ENCODE results near the gene CD99L2. TPM values are rescaled to one million over a fixed set of nuclear protein-coding genes. Genes with fewer than 3 reads are reported as not detected.

Gene CD99L2
- total RNA-seq, 1 experiment from 2014 or later = 29.5 TPM

- Histone ChIP-seq H3K9me3 (ENCODE audit: low read depth, low read length, poor library complexity, severe bottlenecking) (no peaks in the 10 kb centered on the region), H3K36me3 (ENCODE audit: insufficient read depth, low read length, poor library complexity, severe bottlenecking) (no peaks in the 10 kb centered on the region), H3K4me1 (ENCODE audit: insufficient read depth, low read length, poor library complexity, severe bottlenecking) (no peaks in the 10 kb centered on the region), H3K4me3 (ENCODE audit: low read depth, low read length, poor library complexity, severe bottlenecking) (no peak overlapping the region), H3K27me3 (replicated peaks; ENCODE audit: insufficient read depth, low read depth, low read length, poor library complexity) (no peaks in the 10 kb centered on the region), H3K27ac (ENCODE audit: low read depth, low read length, poor library complexity, severe bottlenecking) (no peak overlapping the region)
- DNase-seq (ENCODE audit: low spot score) = no peak
- no TSS peak for BruUV-seq (replicated peaks)
- ChIA-PET CTCF (no interaction called here), POLR2A (ENCODE audit: low non-redundant PET) (no interaction called here)
- TF ChIP-seq EZH2 (IDR thresholded peaks at IDR 0.05; ENCODE audit: borderline replicate concordance, low read depth, low read length, poor library complexity, severe bottlenecking) (no peak), CTCF (conservative IDR thresholded peaks at IDR 0.05; ENCODE audit: low read depth, low read length) (no peak)
- intact Hi-C loops (cut with micrococcal nuclease; ENCODE audit: unreplicated experiment) = no loop called here
These were observed 108.4 kb downstream of the CD99L2 start for GRCh38 chrX:150790021-150790420.

GRCh38 chrX:150781677-150782076 lies 116.8 kb downstream of the CD99L2 start:
- ChIA-PET CTCF (no interaction called here), POLR2A (ENCODE audit: low non-redundant PET) (no interaction called here)
- no peak for TF ChIP-seq EZH2 (IDR thresholded peaks at IDR 0.05; ENCODE audit: borderline replicate concordance, low read depth, low read length, poor library complexity, severe bottlenecking)
- no peak for TF ChIP-seq CTCF (conservative IDR thresholded peaks at IDR 0.05; ENCODE audit: low read depth, low read length)
- H3K36me3 ChIP-seq (ENCODE audit: insufficient read depth, low read length, poor library complexity, severe bottlenecking) = no peaks in the 10 kb centered on the region
- H3K27me3 ChIP-seq (replicated peaks; ENCODE audit: insufficient read depth, low read depth, low read length, poor library complexity) = no peaks in the 10 kb centered on the region
- DNase-seq (ENCODE audit: low spot score) = no peak
- H3K27ac ChIP-seq (ENCODE audit: low read depth, low read length, poor library complexity, severe bottlenecking) = no peak overlapping the region
- no peaks in the 10 kb centered on the region for H3K9me3 ChIP-seq (ENCODE audit: low read depth, low read length, poor library complexity, severe bottlenecking)
- H3K4me3 ChIP-seq (ENCODE audit: low read depth, low read length, poor library complexity, severe bottlenecking) = no peak overlapping the region
- intact Hi-C loops (cut with micrococcal nuclease; ENCODE audit: unreplicated experiment) = no loop called here
- H3K4me1 ChIP-seq (ENCODE audit: insufficient read depth, low read length, poor library complexity, severe bottlenecking) = no peaks in the 10 kb centered on the region
- no TSS peak for BruUV-seq (replicated peaks)

GRCh38 chrX:150779385-150779784 lies 119.1 kb downstream of the CD99L2 start:
- ChIA-PET CTCF (no interaction called here), POLR2A (ENCODE audit: low non-redundant PET) (no interaction called here)
- no peak overlapping the region for H3K4me3 ChIP-seq (ENCODE audit: low read depth, low read length, poor library complexity, severe bottlenecking)
- no peak for DNase-seq (ENCODE audit: low spot score)
- H3K9me3 ChIP-seq (ENCODE audit: low read depth, low read length, poor library complexity, severe bottlenecking) = no peaks in the 10 kb centered on the region
- H3K27me3 ChIP-seq (replicated peaks; ENCODE audit: insufficient read depth, low read depth, low read length, poor library complexity) = no peaks in the 10 kb centered on the region
- H3K4me1 ChIP-seq (ENCODE audit: insufficient read depth, low read length, poor library complexity, severe bottlenecking) = no peaks in the 10 kb centered on the region
- TF ChIP-seq EZH2 (IDR thresholded peaks at IDR 0.05; ENCODE audit: borderline replicate concordance, low read depth, low read length, poor library complexity, severe bottlenecking) (no peak), CTCF (conservative IDR thresholded peaks at IDR 0.05; ENCODE audit: low read depth, low read length) (no peak)
- H3K36me3 ChIP-seq (ENCODE audit: insufficient read depth, low read length, poor library complexity, severe bottlenecking) = no peaks in the 10 kb centered on the region
- intact Hi-C loops (cut with micrococcal nuclease; ENCODE audit: unreplicated experiment) = no loop called here
- no peak overlapping the region for H3K27ac ChIP-seq (ENCODE audit: low read depth, low read length, poor library complexity, severe bottlenecking)
- no TSS peak for BruUV-seq (replicated peaks)

All from A673 (cell line).